ENCODE measurements around the gene TRIM41.
"Not testable (repeated sequence)": the region's sequence is repeated elsewhere in the genome, so short reads cannot be mapped to it uniquely, and the experiment has no call there.

The TRIM41 gene

GRCh38 chr5:181212080-181212479, 11.0 kb upstream of the TRIM41 start:
- DNase-seq: no peak

GRCh38 chr5:181212934-181213333, 10.1 kb upstream of the TRIM41 start:
- DNase-seq: no peak

DNA sequence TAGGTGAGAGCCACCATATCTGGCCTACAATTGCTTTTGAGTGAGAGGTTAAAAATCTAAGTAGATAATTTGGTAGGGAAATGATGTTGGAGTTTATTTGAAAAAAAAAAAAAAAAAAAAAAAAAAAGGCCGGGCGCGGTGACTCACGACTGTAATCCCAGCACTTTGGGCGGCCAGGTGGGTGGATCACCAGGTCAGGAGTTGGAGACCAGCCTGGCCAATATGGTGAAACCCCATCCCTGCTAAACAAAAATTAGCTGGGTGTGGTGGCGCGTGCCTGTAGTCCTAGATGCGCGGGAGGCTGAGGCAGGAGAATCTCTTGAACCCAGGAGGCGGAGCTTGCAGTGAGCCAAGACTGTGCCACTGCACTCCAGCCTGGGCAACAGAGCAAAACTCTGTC, 8.8 kb upstream of the TRIM41 start:
- not testable (repeated sequence) for DNase-seq

- DNase-seq: no peak
Measured at GRCh38 chr5:181215997-181216989, 6.8 kb upstream of the TRIM41 start.

- DNase-seq: no peak
Measured at GRCh38 chr5:181217111-181217802, 5.8 kb upstream of the TRIM41 start.

DNA sequence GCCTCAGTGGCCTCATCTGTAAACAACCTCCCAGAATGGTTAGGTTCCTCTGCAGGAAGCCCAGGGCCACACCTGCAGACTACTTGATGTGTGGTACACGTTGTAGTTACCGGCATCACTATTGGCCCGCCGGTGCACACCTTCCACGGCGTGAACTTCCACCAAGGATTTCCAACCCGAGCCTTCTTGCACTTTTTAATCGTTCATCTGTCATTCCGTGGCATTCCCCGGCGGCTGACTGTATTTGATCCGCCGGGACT, 5.3 kb upstream of the TRIM41 start:
- DNase-seq: no peak

- DNase-seq: no peak
Measured at GRCh38 chr5:181218795-181219124, 4.3 kb upstream of the TRIM41 start.

- no peak for DNase-seq
Measured at GRCh38 chr5:181219262-181220177, 3.6 kb upstream of the TRIM41 start.

DNA sequence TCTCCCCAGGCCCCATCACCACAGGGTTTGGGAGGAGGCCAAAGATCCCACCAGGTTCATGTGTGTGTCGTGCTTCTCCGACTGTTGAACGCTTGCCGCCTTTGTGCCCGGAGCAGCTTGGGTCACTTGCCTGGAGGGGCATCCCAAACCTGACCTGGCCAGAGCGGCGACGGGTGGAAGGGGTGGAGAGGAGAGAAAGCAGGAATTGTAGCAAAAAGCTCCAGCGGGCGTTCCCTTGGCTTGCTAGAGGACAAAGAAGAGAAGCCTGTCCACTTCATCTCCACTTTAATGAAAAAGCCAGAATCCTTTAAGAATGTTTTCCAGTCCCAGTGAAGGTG, 2.9 kb upstream of the TRIM41 start:
- DNase-seq: no peak

DNA sequence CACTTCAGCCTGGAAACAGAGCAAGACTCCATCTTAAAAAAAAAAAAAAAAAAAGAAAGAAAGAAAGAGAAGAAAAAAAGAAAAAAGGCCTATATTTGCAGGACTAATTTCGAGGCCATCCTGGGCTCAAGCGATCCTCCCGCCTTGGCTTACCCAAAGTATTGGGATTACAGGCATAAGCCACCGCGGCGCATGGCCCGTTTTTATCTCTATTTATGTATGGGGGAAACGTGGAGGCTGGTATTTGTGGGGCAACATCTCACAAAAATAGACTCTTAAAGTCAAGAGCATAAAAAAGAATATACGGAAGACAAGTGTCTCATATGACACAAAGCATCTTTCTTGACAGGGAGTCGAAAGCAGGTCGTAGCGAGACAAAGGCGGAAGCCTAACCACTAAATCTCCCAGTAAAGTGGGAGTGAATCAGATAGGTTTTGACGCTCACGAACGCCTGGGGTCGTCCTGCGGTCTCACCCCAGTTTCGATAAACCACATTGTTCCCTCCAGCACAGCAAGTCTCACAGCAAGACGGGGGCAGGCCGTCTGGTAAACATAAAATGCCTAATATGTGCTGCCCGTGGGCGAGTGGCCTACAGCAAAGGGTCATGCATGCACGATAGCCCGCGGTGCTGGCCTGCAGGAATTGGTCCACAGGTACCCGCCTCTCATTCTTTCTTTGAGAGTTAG, 1.8 kb upstream of the TRIM41 start:
- no peak for DNase-seq

GRCh38 chr5:181221792-181222629, 1.1 kb upstream of the TRIM41 start:
- DNase-seq: no peak

- no peak for DNase-seq
Measured at GRCh38 chr5:181222630-181223057, 437 bp upstream of the TRIM41 start.

- no peak for DNase-seq
Measured at GRCh38 chr5:181223729-181224389, 778 bp downstream of the TRIM41 start.

- DNase-seq: no peak
Measured at GRCh38 chr5:181224390-181225229, 1.5 kb downstream of the TRIM41 start.

GRCh38 chr5:181229996-181230395, 6.9 kb downstream of the TRIM41 start:
- no peak for DNase-seq

DNA sequence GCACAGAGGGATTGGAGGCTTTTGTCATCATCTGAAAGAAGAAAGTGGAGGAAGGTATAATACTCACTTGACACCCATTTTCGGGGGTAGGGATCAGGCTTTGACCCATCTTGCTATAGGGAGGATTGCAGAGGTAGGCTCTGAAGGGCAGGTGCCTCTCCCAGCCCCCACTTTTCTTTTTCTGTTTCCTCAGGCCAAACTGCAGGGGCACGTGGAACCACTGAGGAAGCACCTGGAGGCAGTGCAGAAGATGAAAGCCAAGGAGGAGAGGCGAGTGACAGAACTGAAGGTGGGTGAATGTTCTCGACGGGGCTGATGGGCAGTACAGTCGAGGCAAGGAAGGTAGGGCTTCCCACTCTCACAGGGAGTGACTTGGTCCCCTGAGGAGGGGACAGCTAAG, 7.5 kb downstream of the TRIM41 start:
- DNase-seq: no peak

DNA sequence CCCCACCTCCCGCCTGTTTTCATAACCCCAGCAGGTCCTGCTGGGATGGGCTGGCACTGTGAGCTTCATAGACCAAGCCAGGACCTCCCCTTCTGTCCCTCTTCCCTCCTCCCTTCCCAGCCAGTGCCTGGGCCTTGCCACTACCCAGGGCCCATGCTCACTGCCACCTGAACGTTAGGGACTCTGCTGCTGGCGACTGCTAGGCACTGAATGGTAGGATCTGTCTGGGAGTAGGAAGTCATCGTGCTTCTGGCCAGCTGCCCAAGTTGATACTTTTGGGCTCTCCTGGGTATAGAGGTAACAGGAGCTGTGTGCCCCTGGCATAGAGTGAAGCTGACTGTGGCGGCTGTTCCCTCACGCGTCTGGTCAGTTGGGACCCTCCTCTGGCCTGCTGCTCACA, 8.4 kb downstream of the TRIM41 start:
- DNase-seq: no peak

DNA sequence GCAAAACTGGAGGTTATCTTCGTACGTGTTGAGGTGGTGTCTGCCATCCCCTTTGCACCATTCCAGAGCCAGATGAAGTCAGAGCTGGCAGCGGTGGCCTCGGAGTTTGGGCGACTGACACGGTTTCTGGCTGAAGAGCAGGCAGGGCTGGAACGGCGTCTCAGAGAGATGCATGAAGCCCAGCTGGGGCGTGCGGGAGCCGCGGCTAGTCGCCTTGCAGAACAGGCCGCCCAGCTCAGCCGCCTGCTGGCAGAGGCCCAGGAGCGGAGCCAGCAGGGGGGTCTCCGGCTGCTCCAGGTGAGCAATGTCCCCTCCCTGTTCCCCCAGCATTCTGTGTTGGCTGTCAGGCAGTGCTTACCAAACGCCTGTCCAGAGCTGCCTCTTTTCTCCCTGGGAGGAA, 9.5 kb downstream of the TRIM41 start:
- no peak for DNase-seq

- DNase-seq: no peak
Measured at GRCh38 chr5:181233088-181233800, 10.2 kb downstream of the TRIM41 start.

Data from NCI-H1436 treated with DMSO at 0.1 percent for 48 hours (cell line).